ENCODE measurements around the gene DPEP3.

DNA sequence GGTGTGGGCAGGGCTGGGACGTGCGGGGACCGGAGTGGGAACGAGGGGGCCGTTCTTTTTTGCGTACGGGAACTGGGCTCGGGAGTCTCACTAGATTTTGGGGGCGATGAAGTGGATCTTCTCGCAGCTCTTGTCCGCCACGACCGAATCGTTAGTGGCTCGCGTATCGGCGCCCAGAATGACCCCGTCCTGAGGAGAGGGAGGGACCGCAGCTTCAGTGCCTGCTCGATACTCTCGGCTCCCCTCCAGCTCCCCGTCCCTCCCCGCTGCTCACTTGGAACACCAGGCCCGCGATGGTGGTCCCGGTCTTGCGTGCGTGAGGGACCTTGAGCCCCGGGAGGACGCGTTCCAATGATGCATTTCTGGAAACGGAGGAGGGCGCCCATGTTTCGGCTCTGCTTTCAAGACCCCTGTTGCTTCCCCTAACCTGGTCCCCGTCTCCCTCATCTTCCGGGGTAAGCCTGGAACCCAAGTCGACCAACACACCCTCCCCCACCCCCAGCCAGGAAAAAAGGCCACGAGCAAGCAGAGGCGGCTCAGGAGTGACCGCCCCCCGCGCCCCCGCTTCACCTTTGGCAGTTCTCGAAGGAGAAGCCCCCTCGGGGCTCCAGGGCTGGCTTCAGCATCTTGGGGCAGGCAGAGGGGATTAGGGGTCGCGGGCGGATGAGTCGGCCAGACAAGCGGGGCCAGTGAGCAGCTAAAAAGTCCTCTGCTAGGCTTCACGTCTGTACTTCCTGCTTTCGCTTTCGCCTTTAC lies 44.0 kb downstream of the DPEP3 start, which contains the start of gene PSMB10:
- TF ChIP-seq ZBTB7A (IDR thresholded peaks at IDR 0.05; ENCODE audit: low read depth) (0 out of 2 replicates have a peak, but pooled peaks have one; percentile 41), FOXM1 (IDR thresholded peaks at IDR 0.05; ENCODE audit: borderline replicate concordance, low read depth) (no peak), YY1 (IDR thresholded peaks at IDR 0.05; ENCODE audit: low read depth) (no peak), EP300 (IDR thresholded peaks at IDR 0.05; ENCODE audit: borderline replicate concordance) (no peak), RAD21 (IDR thresholded peaks at IDR 0.05; ENCODE audit: low read depth) (no peak), TEAD4 (IDR thresholded peaks at IDR 0.05) (no peak), CREB1 (IDR thresholded peaks at IDR 0.05; ENCODE audit: low read depth) (no peak), TAF1 (IDR thresholded peaks at IDR 0.05; ENCODE audit: low read depth) (peak; percentile 47; the same call in 1 of the 2 replicates)
- TF ChIP-seq, protein P1, sequence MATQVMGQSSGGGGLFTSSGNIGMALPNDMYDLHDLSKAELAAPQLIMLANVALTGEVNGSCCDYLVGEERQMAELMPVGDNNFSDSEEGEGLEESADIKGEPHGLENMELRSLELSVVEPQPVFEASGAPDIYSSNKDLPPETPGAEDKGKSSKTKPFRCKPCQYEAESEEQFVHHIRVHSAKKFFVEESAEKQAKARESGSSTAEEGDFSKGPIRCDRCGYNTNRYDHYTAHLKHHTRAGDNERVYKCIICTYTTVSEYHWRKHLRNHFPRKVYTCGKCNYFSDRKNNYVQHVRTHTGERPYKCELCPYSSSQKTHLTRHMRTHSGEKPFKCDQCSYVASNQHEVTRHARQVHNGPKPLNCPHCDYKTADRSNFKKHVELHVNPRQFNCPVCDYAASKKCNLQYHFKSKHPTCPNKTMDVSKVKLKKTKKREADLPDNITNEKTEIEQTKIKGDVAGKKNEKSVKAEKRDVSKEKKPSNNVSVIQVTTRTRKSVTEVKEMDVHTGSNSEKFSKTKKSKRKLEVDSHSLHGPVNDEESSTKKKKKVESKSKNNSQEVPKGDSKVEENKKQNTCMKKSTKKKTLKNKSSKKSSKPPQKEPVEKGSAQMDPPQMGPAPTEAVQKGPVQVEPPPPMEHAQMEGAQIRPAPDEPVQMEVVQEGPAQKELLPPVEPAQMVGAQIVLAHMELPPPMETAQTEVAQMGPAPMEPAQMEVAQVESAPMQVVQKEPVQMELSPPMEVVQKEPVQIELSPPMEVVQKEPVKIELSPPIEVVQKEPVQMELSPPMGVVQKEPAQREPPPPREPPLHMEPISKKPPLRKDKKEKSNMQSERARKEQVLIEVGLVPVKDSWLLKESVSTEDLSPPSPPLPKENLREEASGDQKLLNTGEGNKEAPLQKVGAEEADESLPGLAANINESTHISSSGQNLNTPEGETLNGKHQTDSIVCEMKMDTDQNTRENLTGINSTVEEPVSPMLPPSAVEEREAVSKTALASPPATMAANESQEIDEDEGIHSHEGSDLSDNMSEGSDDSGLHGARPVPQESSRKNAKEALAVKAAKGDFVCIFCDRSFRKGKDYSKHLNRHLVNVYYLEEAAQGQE (IDR thresholded peaks at IDR 0.05; ENCODE audit: low read depth): no peak
- TF ChIP-seq, protein P2, sequence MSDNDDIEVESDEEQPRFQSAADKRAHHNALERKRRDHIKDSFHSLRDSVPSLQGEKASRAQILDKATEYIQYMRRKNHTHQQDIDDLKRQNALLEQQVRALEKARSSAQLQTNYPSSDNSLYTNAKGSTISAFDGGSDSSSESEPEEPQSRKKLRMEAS (IDR thresholded peaks at IDR 0.05): no peak
- TF ChIP-seq, protein P3, sequence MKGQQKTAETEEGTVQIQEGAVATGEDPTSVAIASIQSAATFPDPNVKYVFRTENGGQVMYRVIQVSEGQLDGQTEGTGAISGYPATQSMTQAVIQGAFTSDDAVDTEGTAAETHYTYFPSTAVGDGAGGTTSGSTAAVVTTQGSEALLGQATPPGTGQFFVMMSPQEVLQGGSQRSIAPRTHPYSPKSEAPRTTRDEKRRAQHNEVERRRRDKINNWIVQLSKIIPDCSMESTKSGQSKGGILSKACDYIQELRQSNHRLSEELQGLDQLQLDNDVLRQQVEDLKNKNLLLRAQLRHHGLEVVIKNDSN (IDR thresholded peaks at IDR 0.05): no peak

Measured in Ishikawa (cell line).